ENCODE results near the gene SIGLEC1.

Gene SIGLEC1

DNA sequence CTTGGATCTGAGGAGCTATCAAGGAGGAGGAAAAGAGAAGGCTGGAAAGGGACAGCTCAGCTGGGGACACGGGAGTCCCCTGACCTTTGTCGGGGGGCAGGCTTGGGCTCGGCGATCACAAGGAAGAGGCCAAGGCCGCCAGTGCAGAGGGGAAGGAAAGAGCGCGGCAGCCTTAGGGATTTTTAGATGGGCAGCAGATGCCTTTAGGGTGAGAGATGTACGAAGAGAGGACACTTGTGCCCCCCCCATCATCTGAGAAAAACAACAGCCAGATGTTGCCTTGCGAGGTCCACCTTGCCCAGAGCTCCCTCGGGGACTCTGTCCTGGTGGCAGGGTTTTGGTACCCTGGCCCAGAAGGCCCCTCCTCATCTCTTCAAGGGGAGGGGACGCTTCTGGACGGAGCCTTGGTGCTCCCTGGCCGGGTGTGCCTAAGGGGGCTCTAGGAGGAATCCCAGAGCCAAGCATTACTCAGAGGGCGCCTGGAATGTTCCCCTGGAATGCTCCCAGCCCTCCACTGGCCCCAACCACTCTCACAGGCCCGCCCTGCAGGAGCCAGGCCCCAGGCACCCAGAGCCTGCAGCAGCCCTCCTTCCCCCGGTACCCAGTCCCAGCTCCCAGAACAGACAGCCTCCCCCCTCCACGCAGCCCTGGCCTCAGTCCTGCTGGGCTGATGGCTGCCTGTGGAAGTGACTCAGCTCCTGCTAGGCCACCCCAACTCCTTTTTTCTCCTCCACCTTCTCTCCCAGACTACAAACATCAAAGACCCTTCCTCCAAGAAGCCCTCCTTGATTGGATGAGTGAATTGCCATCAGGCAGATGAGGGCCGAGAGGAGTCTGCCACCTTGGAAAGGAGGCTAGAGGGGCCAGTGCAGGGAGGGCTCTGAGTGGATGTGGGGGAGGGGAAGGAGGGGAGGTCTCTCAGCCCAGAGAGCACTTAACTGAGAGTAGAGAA, 32.4 kb downstream of the SIGLEC1 start:
- peak; percentile 80 for DNase-seq (ENCODE audit: low read depth)

DNA sequence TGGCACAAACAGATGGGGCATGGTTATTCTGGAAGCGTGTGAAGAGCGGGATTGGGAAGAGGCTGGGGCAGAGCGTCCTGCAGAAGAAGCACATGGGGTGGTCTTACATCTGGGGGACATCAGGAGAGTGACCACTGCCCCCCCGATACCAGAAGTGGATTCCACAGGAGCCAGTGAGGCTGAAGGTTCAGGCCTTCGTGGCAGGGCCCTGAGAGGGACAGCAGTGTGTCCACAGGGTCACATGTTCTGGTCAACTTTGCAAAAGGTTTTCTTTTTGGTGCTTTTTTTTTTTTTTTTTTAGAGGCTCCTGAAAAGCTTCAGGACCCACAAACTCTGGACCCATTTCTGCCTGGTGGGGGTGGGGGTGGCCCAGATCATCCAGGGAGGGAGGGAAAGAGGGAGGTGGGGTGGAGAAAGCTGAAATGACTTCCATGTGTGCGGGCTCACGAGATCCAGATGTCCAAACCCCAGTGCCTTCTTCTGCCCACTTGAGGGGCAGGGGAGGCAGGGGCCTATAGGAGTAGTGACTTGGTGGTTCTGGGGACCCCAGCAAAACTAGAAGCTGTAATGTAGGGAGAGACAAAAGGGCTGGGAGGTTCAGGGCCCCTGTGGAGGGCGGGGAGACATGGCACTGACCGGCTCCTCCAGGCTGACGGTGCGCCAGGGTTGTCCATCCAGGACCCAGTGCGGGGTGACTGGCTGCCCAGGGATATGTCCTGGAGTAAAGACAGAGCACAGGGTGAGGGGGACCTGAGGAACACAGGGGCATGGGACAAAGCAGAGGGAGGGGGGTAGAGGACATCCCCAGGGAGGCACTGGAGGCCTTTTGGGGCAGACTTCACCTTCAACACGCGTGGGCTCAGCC, 33.3 kb downstream of the SIGLEC1 start:
- no peak for DNase-seq (ENCODE audit: low read depth)

DNA sequence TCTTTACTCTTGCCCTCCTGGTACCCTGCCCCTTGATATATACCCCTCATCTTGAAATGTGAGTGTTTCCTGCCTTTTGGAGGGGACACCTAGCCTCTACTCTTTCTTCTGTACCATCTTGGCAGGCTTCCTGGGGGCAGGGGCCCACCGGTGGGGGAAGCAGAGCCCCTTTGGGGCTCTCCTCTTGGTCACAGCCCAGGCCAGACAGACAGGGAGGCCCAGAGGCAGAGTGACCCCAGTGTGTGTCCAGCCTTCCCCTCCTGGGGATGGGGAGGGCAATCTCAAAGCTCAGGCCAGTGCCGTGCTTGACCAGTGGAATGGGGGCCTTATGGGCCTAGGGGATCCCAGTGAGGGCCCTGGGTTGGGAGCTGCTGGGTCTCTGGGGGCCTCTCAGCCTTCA, 34.2 kb downstream of the SIGLEC1 start:
- no peak for DNase-seq (ENCODE audit: low read depth)

DNA sequence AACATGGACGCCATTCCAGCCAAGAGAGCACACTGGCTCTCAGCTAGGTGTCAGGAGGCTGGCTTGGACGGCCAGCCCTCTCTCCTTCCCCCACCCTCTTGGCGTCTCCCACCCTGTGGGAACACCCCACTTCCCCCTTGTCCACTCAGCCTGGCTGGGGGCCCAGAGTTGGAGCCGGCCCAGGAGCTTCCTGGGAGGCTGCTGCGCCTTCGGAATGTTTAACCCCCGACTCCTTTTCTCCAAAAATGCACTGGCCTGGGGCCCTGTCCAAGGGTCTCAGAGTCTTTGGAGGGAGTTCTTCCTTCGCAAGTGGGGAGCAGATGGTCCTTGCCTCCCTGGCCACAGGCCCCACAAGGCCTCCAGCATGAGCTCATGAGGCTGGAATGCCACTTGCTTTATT, 34.7 kb downstream of the SIGLEC1 start:
- DNase-seq (ENCODE audit: low read depth) = no peak

DNA sequence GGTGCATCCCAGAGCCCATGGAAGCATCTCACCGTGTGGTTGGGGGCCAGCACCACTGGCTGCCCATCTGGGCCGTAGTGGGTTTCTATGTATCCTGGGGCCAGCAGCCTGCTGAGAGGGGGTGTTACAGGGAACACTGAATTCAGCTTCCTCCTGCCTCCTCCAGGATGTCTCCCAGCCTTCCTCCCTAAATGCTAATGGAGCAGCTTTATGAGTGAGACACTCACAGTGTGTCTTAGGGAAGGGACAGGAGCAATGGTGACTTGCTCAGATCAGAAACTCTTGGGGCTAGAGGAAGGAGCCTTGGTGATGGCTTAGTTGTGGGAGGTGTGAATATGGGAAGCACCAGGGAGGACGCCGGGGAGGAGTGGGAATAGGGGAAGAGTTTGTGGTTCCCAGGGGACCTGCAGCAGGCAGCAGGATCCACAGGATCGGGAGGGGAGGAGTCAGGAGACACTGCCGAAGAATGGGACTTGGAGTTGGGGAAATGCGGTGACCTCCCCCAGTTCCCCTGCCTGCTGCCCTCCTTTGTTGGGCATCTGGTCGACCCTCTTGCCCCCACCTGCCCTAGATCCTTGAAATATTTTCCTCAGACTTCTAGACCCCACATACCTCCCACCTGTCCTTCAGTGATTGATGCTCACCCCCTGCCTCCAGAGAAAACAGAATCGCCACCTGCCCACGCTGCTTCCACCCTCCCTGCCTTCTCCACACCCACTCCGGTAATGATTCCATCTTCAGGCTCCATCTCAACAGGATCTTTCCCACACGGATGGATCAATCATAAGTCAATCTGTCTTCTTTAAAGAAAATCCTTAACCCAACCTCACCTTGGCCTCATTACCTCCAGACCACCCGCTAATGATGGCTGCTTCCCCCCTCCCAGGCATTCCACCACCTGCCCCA, 37.2 kb downstream of the SIGLEC1 start:
- no peak for DNase-seq (ENCODE audit: low read depth)

DNA sequence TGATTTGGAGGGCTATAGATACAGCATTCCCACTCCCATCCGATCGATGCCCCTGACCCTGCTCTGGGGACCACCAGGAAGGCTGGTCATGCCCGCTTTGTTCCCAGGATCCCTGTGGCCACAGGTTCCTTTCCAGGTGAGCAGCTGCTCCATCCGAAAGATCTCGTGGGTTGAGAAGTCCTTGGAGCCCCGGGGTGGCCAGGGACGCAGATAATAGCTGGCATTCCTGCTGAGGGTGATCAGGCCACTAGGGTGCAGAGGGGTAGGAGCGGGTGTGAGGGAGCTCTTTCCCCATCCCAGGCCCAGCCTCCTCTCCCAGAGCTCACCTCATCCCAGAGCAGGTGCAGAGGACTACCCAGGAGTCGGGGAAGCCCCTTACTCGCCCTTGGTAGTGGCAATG, 38.0 kb downstream of the SIGLEC1 start:
- no peak for DNase-seq (ENCODE audit: low read depth)

DNA sequence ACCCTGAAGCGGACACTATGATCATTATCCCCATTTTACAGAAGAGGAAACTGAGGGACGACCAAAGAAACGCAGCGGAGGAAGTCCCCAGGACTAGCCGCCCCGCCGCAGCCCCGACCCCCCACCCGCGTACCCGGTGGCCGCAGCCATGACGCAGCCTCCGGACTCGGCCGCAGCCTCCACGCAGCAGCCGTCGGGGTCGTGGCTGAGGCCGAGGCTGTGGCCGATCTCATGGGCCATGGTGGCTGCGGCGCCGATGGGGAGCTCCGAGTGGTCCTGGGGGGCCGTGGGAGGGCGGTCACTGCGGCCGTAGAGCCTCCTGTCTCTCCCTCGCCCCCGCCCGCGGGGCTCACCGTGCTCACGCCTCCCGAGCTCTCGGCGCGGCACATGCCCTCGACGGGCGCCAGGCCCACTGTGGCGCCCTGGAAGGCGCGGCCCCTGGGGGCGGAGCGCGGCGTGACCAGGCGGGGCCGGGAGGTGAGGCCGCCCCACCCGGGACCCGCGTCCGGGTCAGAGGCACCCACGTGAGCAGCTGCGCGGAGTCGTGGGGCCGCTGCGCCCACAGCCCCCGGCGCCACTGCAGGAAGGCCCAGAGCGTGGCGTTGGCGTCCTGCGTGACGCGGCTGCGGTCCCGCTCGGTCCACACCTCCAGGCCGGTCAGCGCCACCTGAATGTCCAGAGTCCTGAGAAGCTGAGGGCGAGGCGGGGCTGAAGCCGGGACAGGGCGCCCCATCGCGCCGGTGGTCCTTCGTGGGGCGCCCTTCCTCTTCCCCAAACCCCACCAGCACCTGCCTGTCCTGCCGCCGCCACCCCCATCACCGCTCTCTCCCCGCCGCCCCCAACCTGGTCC, 39.0 kb downstream of the SIGLEC1 start:
- no peak for DNase-seq (ENCODE audit: low read depth)

DNA sequence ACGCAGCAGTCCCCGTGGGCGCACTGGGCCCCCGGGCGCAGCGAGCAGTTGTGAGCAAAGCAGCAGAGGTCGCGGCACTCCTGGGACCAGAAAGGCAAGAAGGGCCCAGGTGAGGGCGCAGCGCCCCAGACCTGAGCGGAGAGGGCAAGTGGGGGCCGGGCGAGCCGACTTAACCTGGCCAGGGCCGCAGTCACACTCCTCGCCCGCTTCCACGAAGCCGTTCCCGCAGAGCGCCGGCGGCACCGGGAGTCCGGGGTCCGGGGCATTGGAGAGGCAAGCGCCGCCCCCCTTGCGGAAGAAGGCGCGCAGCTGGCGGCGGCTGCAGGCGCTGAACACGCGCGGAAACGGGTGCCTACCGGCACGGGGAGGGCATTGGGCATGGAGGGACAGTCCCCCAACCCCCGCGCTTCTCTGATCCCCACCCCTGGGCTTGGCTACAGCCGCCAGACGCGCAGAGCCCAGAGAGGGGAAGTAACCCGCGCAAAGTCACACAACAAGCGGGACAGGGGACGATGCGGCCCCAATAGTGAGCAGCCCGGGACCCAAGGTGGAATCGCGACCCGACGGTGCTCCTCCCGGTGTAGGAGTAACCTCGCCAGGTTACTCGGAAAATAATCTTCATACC, 39.7 kb downstream of the SIGLEC1 start:
- no peak for DNase-seq (ENCODE audit: low read depth)

DNA sequence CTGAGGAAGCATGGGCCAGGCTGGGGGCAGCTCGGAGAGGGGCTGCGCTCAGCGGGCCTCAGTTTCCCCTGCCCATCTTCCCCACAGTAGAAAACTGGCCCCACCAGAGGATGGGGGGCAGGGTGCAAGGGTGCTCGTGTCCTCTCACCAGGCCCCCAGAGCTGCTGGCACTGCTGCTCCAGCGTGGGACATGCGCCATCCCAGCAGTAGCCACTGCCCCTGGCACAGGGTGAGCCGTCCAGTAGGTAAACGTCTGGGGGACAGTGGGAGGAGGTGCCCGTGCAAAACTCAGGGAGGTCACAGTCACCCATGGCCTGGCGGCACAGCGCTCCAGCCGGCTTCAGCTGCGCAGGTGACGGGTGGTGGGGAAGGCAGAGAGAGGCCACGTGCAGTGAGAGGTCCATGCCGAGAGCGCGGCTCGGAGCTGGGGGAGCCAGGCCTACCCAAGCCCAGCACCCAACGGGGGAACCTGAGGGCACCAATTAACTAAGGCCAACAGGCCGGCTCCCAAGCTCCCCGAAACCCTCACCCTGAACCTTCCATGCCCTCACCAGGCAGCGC, 40.3 kb downstream of the SIGLEC1 start:
- DNase-seq (ENCODE audit: low read depth) = no peak

DNA sequence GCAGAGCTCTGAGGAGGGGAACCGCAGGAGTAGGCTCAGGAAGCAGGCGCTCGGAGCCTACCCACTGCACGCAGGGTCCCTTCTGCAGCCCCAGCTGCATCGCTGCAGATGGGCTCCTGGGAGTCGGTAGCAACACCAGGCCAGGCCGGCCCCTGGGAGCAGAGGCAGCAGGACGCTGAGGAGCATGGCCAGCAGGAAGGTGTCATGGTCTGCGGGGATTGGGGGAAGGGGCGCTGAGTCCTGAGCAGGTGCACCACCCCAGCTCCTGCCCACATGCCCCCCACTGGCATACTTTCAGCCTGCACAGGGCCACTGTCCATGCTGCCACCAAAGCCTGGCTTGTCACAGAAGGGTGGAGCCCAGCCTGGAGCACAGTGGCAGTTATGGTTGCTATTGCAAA, 41.5 kb downstream of the SIGLEC1 start:
- no peak for DNase-seq (ENCODE audit: low read depth)

DNA sequence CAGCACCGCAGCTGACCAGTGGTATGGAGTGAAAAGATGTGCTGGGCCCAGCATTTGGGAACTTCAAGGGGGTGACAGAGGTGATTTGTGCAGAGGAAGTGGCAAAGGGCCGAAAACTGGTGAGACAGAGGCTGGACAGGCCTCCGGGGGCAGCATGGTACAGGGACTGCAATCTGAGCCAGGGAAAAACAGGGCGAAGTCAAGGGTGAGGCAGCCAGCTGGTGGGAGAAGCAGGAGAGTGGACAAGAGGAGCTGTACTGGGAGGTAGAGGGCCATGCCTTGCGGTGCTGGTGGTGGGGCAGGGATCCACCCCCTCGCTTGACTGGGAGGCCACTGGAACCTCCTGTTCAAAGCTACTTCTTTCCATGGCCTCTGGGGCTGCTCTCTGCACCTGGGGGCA, 41.9 kb downstream of the SIGLEC1 start:
- DNase-seq (ENCODE audit: low read depth) = no peak

DNA sequence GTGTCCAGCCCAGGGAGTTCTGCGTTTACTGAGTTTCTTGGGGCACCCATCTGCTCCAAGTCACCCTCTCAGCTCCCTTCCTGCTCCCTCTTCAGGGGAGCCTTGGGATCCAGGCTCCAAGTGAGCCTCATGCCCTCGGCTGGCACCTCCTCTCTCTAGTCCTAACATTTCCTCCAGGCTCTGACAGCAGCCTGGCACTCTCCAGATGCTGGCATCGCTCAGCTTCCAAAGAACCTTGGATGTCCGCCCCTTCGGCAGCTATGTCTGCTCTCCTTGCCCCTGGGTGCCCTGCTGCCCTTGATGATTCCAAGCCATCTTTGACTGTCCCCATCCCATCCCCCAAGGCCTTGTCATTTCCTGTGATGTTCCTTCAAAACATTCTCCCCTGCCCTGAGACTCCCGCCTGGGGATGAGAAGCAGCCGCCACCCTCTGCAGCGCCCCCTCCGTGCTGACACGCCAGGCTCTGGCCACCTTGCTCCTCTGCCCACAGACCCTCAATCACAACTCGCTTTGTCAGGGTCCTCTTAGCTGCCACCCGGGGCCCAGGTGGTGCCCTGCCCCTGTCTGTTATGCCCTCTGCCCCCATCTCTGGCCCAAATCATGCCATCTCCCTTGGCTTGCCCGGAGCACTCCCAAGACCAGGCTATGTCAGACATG, 42.6 kb downstream of the SIGLEC1 start:
- DNase-seq (ENCODE audit: low read depth) = no peak

DNA sequence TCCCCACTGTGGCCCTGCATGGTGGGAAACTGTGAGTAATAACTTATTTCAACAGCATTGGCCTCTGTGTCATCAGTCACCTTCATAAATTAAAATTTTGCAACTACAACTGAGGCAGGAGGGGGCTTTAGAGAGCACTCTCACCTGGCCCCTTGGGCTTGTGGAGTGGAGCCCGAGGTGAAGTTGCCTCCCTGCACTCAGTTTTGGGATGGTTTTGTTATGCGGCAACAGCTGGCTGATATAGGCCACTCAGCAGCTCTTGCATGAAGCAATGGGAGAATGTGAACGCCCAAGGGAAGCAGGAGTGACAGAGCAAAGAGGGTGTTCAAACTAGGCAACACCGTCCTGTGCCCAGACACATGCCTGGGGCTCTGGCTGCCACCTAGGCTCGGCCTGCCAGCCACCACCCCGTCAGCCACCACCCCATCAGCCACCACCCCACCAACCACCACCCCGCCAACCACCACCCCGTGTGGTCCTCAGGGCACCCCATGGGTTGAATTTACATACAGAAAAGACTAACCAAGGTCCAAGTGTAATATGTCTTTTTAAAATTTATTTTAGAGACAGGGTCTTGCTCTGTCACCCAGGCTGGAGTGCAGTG, 44.9 kb downstream of the SIGLEC1 start:
- no peak for DNase-seq (ENCODE audit: low read depth)

DNA sequence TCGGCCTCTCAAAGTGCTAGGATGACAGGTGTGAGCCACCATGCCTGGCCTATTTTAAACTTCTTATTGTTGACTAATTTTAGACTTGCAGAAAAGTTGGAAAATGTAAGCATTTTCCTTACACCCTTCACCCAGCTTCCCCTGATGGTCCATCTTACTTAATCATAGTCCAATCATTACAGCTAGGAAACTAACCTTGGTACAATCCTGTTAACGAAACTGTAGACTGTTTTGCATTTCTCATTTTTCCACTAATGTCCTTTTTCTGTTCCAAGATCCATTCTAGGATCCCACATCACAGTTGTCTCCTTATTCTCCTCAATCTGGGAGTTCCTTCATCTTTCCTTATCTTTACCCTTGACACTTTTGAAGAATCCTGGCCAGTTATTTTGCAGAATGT, 48.5 kb downstream of the SIGLEC1 start:
- no peak for DNase-seq (ENCODE audit: low read depth)

DNA sequence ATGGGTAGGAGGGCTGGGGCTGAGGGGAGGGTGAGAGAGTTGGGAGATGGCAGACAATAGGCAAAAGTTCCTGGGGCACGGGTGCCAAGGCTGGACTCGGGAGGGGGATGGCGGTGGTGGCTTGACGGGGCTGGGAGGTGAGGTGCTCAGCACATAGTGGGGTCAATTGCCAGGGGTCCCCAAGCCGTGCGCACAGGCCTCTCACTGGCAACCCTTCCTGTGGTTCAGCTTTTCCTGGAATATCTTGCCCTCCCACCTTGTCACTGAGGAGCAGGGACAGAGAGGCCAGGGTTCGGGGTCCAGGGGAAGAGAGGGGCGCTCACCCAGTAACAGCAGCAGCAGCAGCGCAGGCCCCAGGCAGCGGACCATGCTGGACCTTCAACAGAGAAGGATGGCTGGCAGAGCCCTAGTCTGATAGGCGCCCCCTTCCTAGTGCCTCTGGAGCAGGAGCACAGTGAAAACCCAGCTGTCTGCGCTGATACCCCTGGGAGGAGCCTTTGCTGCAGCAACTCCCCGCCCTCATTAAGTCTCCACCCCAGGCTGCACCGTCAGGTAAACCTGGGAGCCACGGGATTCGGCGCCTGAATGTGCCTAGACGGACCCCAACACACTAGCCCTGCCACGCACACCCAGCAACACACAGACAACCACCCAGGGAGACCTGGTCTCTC, 49.2 kb downstream of the SIGLEC1 start, which contains the start of gene GFRA4:
GFRA4 (minus strand) TSS at position 369 of the 671 bp plus-strand sequence; CDS start at position 369, 0 bp downstream.
- DNase-seq (ENCODE audit: low read depth) = no peak

Data from amniotic epithelial cell (primary cell).